NCI-H146 treated with DMSO at 0.1 percent for 48 hours (cell line): Measurements from ENCODE around the gene TIAM2.
A peak's percentile ranks its signal among the peaks of the same experiment; 100 is the strongest.

Experiments used
- DNase-seq: peaks from one replicate; lab custom pipeline; 2025; ENCODE audit not compliant: unreplicated experiment; lab: John Stamatoyannopoulos, UW

The TIAM2 gene

DNA sequence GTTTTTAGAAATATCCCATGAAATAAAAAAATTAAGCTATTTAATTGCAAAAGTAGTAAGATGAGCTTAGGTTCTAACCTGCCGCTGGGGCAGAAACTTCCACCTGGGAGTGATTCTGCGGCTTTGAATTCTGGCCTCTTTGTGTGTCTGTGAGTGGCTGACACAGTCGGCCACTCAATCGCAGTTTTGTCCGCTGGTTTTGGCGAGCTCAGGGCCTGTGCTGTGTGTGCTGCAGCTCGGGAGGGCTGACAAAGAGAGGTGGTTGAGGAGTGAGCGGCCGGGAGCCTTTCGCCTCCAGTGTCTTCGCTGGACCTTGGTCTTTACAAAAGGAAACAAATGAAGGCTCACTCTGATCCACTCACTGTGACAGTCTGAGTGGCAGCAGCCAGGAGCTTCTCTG lies 128.4 kb downstream of the TIAM2 start:
- no peak for DNase-seq

DNA sequence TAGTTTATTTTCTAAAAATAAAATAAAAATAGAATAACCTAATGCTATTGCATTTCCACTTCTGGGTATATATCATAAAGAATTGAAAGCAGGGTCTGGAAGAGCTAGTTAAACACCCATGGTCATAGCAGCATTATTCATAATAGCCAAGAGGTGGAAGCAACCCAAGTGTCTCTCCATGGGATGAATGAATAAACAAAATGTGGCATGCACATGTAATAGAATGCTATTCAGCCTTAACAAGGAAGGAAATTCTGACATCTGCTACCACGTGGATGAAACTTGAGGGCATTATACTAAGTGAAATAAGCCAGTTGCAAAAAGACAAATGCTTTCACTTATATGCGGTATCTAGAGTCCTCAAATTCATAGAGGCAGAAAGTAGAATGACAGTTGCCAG lies 130.8 kb downstream of the TIAM2 start:
- no peak for DNase-seq

DNA sequence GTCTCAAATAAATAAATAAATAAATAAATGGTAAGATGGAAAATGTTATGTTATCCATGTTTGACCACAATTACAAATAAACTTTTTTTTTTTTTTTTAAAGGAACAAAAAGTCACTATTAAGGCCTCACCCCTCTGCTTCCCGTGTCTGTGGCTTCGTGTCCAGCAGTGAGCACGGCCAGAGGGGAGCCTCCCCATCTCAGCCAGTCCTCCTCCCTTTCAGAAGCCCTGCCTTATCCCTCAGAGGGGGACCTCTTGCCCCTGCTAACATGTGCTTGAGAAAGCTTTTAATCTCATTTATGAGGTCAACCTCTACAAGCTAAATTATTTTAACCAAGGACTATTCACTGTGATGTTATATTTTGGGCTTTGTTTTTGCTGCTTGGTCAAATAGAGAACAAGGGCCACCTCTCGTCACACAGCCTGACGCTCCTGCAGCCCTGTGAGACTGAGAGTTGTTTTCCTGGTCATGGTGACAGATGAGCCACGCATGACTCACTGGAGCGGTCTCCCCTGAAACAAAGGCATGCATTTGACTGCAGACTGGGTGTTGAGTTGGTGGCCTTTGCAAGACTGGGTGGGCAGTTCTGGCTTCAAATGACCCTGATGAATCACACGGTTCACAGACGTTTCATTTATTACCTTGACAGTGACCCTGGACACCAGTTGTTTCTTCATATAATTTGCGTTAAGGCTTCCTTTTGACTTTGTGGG lies 131.8 kb downstream of the TIAM2 start:
- no peak for DNase-seq

DNA sequence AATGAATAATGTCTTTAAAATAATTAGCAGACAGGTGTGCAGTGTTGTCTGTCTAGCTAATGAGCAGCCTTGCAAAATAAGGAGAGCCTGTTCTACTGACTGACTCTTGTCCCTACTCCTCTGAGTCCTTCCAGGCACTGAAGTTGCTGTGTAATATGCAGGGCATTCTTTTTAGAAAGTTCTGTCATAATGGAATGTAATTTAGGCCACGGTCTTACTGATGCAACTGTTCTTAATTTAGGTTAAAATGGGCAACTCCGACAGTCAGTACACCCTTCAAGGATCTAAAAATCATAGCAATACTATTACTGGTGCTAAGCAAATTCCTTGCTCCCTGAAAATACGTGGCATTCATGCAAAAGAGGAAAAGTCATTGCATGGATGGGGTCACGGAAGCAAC lies 133.9 kb downstream of the TIAM2 start:
- no peak for DNase-seq

DNA sequence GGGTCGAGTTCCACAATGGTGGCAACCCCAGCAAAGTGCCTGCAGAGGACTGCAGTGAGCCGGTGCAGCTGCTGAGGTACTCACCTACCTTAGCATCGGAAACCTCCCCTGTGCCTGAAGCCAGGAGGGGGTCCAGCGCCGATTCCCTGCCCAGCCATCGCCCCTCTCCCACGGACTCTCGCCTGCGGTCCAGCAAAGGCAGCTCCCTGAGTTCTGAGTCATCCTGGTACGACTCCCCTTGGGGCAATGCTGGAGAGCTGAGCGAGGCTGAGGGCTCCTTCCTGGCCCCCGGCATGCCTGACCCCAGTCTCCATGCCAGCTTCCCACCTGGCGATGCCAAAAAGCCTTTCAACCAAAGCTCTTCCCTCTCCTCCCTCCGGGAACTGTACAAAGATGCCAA lies 134.6 kb downstream of the TIAM2 start:
- no peak for DNase-seq

DNA sequence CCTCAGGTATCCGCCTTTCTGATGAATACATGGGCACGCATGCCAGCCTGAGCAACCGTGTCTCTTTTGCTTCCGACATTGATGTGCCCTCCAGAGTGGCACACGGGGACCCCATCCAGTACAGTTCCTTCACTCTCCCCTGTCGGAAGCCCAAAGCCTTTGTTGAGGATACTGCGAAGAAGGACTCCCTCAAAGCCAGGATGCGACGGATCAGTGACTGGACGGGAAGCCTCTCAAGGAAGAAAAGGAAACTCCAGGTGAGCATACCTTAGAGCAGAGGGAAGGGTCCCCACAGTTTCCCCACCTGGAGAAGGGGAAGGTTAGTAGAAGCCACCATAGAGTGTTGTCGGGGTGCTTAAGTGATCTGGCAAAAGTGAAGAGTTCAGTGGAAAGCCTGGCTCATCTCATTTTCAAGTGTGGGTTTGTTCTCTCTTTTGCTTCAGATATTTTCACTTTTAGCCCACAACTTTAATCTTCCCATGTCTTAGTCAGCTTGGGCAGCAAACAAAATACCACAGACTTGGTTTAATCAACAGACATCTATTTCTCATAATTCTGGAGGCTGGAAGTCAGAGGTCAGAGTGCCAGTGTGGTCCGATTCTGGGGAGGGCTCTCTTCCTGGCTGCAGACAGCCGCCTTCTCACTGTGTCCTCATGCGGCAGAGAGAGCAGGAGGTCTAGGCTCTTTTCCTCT lies 135.2 kb downstream of the TIAM2 start:
- no peak for DNase-seq

DNA sequence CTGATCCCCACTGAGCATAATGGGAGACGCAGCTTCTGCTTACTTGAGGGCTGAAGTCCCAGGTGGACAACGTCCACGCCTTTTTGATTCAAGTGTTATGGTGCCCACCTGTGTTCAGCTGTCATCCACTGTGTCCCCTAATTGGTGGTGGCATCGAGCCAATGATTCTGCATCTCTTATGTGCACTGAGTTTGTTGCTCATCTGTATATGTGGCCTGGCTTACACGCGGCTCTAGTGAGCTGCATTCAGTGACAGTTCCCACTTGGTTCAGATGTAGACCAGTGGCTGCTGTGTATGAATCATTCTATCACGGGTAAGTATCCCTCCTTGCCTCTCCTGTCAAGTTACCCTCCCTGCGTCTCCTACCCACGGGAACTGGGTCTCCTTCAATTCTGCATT lies 137.5 kb downstream of the TIAM2 start:
- DNase-seq, result peak; percentile 58

DNA sequence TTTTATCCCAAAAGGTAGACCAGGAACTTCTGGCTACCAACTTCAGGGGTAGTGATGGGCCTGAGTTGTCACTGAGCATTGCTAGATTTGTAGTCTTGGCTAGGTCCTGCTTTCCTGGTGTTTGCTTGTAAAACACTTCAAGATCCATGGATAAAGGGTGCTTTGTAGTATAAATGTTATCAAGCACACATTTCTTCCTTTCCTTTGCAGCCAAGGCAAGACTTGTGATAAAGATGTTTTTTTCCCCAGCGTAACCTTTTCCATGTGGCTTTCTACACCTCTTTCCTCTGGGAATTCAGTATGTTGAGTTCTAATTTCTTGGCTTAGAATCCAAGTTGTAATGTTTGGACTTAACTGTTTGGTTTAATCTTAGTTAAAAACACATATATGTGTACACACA lies 145.9 kb downstream of the TIAM2 start:
- DNase-seq, result no peak

DNA sequence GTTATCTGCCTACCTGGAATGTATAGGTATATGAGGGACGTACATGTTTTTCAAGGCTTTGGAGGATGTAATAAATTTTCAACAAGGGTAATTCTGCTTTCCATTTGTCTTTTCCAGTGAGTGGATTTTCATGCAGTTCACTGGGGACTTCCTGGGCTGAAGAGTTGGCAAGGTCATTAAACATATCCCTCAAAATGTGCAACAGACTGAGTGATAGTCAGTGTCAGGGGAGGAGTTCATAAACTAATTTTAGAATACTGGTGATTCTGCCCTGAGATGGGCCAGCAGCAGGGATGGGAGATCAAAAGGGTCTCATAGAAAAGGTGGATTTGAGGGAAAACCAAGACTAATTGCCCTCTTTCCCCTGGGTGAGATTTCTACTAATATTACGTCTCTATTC lies 146.4 kb downstream of the TIAM2 start:
- DNase-seq, result no peak

DNA sequence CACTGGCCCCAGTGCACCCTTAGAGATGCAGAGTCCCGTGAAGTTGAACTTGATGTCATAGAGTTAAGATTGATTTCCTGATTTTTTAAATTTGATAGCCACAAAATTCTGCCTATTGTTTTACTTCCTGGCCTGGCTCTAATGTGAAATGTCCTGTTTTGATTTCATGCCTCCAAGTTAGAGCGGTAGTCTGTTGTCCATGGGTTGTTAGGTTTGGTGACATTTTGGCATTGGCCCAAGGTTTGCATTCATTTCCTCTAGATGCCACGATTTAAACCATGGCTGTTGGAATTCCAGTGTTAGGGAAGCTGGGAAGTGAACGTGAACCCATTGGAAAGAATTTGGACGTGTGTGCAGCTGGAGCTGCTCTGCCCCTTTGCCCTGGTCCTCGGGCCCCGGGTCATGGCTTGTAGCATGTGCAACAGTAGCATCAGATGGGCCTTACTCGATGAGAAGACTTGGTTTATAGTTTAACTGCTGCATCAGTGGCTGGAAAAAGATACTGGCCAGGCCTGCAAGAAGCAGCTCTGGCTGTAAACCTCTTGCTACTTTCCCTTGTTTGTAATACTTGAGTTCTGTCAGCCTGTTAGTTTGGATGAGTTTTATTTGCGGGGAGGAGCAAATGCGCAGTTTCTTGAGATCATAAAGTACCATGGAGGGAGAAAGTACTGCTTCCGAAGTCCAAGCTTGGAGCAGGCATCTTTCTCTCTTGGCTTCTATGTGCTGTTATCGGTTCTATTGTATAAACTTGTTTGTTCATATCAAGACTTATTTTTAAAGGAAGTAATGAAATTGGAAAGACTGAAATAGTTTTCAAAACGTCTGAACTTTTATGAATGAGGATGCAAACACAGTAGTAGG lies 147.3 kb downstream of the TIAM2 start:
- DNase-seq, result no peak

DNA sequence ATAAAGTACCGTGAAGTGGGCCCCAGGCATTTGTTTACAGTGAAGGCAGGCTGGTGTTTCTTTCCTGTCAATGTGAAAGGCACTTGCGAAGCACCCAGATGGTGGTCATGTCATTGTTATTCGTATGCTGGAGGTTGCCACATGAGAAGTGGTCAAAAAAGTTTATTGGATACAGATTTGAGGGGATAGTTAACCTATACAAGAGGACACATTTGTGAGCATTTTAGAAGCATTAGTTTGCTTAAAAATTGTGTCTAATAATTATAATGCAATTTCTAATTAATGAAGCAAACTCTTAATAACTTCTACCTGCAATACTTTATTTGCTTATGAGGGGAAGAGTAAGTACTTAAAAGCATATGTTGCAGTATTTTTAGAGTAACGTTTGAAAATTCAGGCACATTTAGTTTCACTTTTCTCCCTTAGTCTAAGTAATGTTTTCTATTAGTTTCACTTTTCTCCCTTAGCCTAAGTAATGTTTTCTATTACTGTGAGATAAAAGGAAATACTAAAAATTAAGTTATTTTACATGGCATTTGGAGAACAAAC lies 148.0 kb downstream of the TIAM2 start:
- DNase-seq, result no peak

DNA sequence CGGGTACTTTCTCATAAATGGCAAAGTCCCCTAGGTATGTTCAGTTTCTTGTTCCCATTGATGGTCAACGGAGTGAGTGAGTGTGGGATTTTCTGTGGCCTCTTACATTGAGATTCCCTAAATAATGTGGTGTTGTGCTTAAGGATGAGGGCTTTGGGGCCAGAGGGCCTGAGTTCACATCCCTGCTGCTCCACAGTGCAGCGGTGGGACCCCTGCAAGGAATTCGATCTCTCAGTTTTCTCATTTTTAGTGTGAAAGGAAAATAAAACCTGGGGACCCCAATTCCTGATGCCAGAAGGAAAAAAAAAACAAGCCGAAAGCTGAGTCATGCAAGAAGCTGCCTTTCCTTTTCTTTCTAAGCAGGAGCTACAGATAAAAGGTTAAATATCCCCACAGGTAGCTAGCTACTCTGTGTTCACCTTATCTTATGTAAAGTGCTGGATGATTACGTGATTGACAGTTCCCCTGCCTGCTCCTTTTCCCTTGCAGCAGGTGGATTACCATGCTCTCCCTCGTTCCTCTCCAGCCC lies 148.5 kb downstream of the TIAM2 start:
- DNase-seq, result no peak

DNA sequence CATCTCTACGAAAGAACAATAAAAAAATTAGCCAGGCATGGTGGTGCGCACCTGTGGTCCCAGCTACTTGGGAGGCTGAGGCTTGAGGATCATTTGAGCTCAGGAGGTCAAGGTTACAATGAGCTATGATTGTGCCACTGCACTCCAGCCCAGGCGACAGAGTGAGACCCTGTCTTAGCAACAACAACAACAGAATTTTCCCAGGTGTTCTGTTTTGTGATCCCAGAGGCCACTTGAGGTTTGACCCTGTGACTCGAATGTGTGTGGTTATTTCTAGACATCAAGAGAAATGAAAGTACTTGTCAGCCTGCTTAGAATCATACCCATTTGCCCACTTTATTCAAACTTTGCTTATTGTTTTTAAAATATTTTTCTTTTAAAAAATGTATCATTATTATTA lies 151.1 kb downstream of the TIAM2 start:
- no peak for DNase-seq

DNA sequence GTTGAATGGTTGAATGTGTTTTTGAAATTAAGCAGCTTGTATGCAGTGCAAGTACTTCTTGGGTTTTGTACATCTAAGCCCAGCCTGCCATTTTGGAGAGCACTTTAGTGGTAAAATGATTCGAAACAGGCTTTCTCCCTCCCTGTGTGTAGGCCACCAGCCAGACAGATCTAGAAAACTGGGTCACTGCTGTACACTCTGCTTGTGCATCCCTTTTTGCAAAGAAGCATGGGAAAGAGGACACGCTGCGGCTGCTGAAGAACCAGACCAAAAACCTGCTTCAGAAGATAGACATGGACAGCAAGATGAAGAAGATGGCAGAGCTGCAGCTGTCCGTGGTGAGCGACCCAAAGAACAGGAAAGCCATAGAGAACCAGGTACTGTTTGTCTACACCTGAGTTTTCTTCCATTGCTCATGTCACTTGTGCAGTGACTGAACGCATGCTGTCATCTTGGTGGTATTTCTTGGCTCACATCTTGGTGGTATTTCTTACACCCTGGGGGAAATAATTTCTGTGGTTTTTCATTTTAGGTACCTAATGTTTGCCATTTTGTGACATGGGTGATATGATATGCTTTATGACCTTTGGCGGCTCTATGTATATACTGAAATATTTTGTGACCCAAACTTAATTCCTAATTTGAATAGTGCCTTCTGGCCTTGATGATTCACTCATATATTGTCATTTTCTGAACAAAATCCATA lies 153.0 kb downstream of the TIAM2 start:
- no peak for DNase-seq

DNA sequence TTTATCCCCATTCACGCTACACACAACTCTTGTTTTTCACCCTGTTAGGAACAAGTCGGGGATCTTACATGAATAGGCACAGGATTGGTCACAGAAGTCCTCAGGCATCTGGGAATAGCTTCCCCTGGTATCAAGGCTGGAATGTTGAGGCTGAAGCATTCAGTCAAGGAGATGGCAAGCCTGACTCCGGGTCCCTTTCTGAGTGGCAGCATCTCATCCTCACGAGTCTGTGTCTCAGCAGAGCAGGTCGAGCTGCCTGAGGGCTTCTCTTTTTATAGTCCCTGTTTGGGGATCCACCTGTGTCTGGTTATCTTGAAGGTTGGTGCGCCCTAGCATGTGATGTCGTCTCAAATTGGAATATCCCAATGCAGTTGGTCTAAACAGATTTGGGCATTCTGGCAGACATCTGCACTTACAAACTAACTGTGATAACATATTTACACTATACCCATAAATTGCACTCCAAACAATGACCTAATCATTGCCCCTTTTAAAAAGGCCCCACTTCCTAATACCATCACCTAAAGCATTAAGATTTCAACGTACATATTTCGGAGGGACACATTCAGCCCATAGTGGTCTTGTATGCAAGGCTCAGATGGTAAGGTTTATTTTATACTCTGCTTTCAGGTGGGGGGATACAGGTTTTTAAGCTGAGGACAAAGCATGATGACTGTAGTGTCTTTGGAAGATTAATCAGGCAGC lies 156.0 kb downstream of the TIAM2 start:
- DNase-seq, result no peak

DNA sequence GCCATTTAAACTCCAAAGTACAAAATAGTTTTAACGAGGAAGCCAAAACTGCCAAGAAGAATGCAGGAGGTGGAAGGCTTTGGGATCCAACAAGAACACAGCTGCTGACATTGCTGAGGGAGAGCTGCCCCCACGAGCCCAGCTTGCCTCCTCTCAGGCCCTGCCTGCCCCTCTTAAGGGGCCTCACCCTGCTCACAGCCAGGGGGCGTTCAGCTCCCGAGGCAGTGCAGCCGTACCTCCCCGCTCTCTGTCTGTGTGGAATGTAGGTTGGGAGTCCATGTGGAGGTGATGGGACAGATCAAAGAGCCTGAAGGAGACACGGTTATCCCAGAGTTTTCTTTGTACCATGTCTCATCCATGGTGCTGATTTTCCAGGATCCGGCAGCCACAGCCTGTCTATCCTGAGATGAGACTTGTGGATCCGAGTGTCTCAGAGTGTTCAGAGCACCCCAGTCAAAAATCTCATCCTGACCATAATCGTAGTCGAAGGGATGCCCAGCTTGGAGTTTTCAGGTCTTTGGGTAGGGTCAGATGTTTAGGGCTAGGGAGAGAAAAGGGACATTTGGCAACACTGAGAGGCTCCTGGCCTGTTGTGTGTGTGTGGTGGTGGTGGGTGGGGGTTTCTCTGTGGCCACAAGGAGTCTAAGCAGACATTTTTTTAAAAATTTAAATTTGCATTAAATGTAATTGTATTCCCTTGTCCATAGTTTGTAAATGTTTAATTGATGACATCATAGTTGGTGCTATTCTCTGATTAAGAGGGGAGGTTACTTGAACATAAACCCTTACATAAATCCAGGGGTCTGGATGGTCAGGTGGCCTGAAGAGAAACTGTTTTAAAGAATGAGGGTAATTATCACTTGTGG lies 157.3 kb downstream of the TIAM2 start:
- no peak for DNase-seq

DNA sequence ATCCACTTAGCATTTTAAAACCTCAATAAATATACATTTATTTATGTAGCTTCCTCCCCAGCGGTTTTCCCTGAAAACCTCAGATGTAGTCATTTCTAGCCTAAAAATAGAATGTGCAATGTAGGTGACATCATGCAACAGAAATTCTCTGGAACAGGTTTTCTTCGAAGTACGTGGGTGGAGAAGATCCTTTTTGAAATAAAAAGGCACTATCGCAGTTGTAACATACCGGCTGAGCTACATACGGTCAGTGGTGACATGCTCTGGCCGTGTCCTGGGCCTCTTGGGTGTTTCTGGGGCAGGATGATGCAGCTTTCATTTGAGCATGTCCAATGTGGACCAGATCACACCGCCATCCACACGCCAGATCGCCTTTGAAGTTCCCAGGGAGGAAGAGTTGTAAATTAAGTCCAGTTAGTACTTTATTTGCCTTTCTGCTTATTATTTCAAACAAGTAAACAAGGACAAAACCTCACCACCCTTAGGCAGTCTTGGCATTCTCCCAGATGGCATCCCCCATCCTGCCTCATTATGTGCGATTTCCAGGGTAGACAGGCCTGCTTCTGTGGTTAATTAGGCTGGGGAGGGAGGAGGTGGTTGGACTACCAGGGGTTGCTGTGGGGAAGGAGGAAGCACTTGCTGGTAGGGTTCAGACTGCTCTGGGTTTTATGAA lies 159.2 kb downstream of the TIAM2 start:
- DNase-seq, result no peak

DNA sequence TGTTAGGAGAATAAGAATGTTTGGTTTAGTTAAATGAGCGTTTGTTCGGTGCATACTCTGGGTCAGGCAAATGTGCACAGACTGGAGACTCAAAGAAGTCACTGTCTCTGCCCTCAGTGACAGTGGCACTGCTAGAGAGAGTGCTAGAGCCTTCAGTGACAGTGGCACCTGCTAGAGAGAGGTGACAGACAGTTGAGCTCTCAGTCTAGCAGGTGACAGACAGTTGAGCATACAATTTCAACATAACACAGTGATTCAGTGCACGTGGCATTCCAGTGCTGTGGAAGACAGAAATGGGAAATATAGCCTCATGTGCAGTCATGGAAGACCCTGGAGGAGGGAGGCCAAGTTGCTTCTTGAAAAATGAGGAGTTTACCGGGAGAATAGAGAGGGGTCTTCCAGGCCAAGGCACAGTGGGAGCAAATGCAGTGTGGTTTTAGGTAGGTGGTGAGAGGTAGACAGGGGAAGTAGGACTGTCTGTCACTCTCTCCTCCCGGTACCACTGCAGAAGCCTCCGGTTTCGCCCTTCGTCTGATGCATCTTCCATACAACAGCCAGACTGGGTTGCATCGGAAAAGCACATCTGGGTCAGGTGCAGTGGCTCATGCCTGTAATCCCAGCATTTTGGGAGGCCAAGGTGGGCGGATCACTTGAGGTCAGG lies 160.8 kb downstream of the TIAM2 start:
- DNase-seq, result no peak
